HEK293 (cell line): ENCODE results near the gene XYLT2.

Source experiments
- FEZF1 ChIP-seq: fragments of 450-650 bp; formaldehyde crosslinking; IDR thresholded peaks from 2 replicates; pipeline ENCODE4 v1.5.1; 2016; ENCODE audit warnings: missing biosample characterization, missing genetic modification characterization
- GFI1B ChIP-seq: fragments of 450-650 bp; formaldehyde crosslinking; IDR thresholded peaks from 2 replicates; pipeline ENCODE4 v1.5.1; 2016; ENCODE audit warnings: missing biosample characterization, missing genetic modification characterization
- GLIS1 ChIP-seq: fragments of 450-650 bp; formaldehyde crosslinking; IDR thresholded peaks from 2 replicates; pipeline ENCODE4 v1.5.1; 2016; ENCODE audit warnings: missing biosample characterization, missing genetic modification characterization
- IKZF3 ChIP-seq: fragments of 450-650 bp; IDR thresholded peaks from 2 replicates; pipeline ENCODE4 v1.5.0; 2018; ENCODE audit warnings: missing biosample characterization, mild to moderate bottlenecking, missing genetic modification characterization, moderate library complexity
- INSM2 ChIP-seq: fragments of 450-650 bp; formaldehyde crosslinking; IDR thresholded peaks from 2 replicates; pipeline ENCODE4 v1.5.1; 2016; ENCODE audit warnings: missing biosample characterization, missing genetic modification characterization
- KLF16 ChIP-seq: fragments of 450-650 bp; formaldehyde crosslinking; IDR thresholded peaks from 2 replicates; pipeline ENCODE4 v1.5.1; 2017; ENCODE audit warnings: missing biosample characterization, missing genetic modification characterization
- KLF17 ChIP-seq: fragments of 450-650 bp; formaldehyde crosslinking; IDR thresholded peaks from 2 replicates; pipeline ENCODE4 v1.5.1; 2016; ENCODE audit warnings: missing biosample characterization, missing genetic modification characterization
- KLF9 ChIP-seq: fragments of 450-650 bp; formaldehyde crosslinking; IDR thresholded peaks from 2 replicates; pipeline ENCODE4 v1.5.1; 2016; ENCODE audit warnings: missing biosample characterization, missing genetic modification characterization, low read depth
- MZF1 ChIP-seq: fragments of 450-650 bp; formaldehyde crosslinking; IDR thresholded peaks from 2 replicates; pipeline ENCODE4 v1.5.1; 2017; ENCODE audit warnings: missing biosample characterization, missing genetic modification characterization, borderline replicate concordance
- OSR2 ChIP-seq: fragments of 450-650 bp; formaldehyde crosslinking; IDR thresholded peaks from 2 replicates; pipeline ENCODE4 v1.5.1; 2016; ENCODE audit warnings: missing biosample characterization, missing genetic modification characterization
- PRDM1 ChIP-seq: fragments of 450-650 bp; formaldehyde crosslinking; IDR thresholded peaks from 2 replicates; pipeline ENCODE4; 2016; ENCODE audit warnings: missing biosample characterization, missing genetic modification characterization
- SCRT2 ChIP-seq: fragments of 450-650 bp; formaldehyde crosslinking; IDR thresholded peaks from 2 replicates; pipeline ENCODE4 v1.5.1; 2016; ENCODE audit warnings: missing biosample characterization, missing genetic modification characterization
- ZBTB20 ChIP-seq: fragments of 450-650 bp; formaldehyde crosslinking; IDR thresholded peaks from 2 replicates; pipeline ENCODE4 v1.5.1; 2016; ENCODE audit warnings: missing biosample characterization, missing genetic modification characterization
- ZBTB7A ChIP-seq: fragments of 450-650 bp; formaldehyde crosslinking; IDR thresholded peaks from 2 replicates; pipeline ENCODE4 v1.5.1; 2016; ENCODE audit warnings: low read depth, missing biosample characterization, missing genetic modification characterization
- ZFP3 ChIP-seq: fragments of 450-650 bp; formaldehyde crosslinking; IDR thresholded peaks from 2 replicates; pipeline ENCODE4 v1.5.1; 2016; ENCODE audit warnings: low read depth, missing biosample characterization, missing genetic modification characterization
- ZNF114 ChIP-seq: fragments of 450-650 bp; formaldehyde crosslinking; IDR thresholded peaks from 2 replicates; pipeline ENCODE4 v1.5.0; 2017; ENCODE audit warnings: missing biosample characterization, missing genetic modification characterization
- ZNF157 ChIP-seq: fragments of 450-650 bp; formaldehyde crosslinking; IDR thresholded peaks from 2 replicates; pipeline ENCODE4 v1.5.1; 2016; ENCODE audit warnings: missing biosample characterization, missing genetic modification characterization
- ZNF16 ChIP-seq: fragments of 450-650 bp; formaldehyde crosslinking; IDR thresholded peaks from 2 replicates; pipeline ENCODE4 v1.5.1; 2016; ENCODE audit warnings: low read depth, missing biosample characterization, missing genetic modification characterization
- ZNF211 ChIP-seq: fragments of 450-650 bp; formaldehyde crosslinking; IDR thresholded peaks from 2 replicates; pipeline ENCODE4 v1.5.1; 2016; ENCODE audit warnings: low read depth, missing biosample characterization, missing genetic modification characterization
- ZNF223 ChIP-seq: fragments of 450-650 bp; formaldehyde crosslinking; IDR thresholded peaks from 2 replicates; pipeline ENCODE4 v1.5.1; 2016; ENCODE audit warnings: missing biosample characterization, missing genetic modification characterization
- ZNF266 ChIP-seq: fragments of 450-650 bp; formaldehyde crosslinking; IDR thresholded peaks from 2 replicates; pipeline ENCODE4 v1.5.1; 2016; ENCODE audit warnings: missing biosample characterization, missing genetic modification characterization, low read depth
- ZNF274 ChIP-seq, 2 experiments: fragments of 200-500 bp in 1 of 2; fragments of 450-650 bp in 1 of 2; sonication (Bioruptor generic) in 1 of 2; formaldehyde crosslinking in 1 of 2; IDR thresholded peaks; 2 replicates each; pipeline versions ENCODE4 v1.5.1 to v1.6.1; 2014 to 2016; ENCODE audit warnings: borderline replicate concordance in 1 of 2, inconsistent platforms in 1 of 2, low read length in 1 of 2, missing biosample characterization in 1 of 2, missing genetic modification characterization in 1 of 2
- ZNF302 ChIP-seq: fragments of 450-650 bp; formaldehyde crosslinking; IDR thresholded peaks from 2 replicates; pipeline ENCODE4 v1.5.1; 2016; ENCODE audit warnings: missing biosample characterization, missing genetic modification characterization, low read depth
- ZNF510 ChIP-seq: fragments of 450-650 bp; formaldehyde crosslinking; IDR thresholded peaks from 2 replicates; pipeline ENCODE4 v1.5.1; 2018; ENCODE audit warnings: mild to moderate bottlenecking, missing genetic modification characterization, missing biosample characterization; ENCODE audit not compliant: insufficient replicate concordance
- ZNF549 ChIP-seq: fragments of 450-650 bp; IDR thresholded peaks from 2 replicates; pipeline ENCODE4 v1.5.1; 2018; ENCODE audit warnings: missing biosample characterization, missing genetic modification characterization, mild to moderate bottlenecking, inconsistent platforms, moderate library complexity
- ZNF555 ChIP-seq: fragments of 450-650 bp; formaldehyde crosslinking; conservative IDR thresholded peaks from 2 replicates; pipeline ENCODE4 v1.5.1; 2017; ENCODE audit warnings: missing biosample characterization, mild to moderate bottlenecking, missing genetic modification characterization, inconsistent platforms
- ZNF558 ChIP-seq: fragments of 450-650 bp; formaldehyde crosslinking; IDR thresholded peaks from 2 replicates; pipeline ENCODE4 v1.5.1; 2016; ENCODE audit warnings: missing biosample characterization, missing genetic modification characterization
- ZNF629 ChIP-seq: fragments of 450-650 bp; formaldehyde crosslinking; IDR thresholded peaks from 2 replicates; pipeline ENCODE4 v1.5.1; 2017; ENCODE audit warnings: missing biosample characterization, missing genetic modification characterization
- ZNF843 ChIP-seq: fragments of 450-650 bp; formaldehyde crosslinking; IDR thresholded peaks from 2 replicates; pipeline ENCODE4 v1.5.1; 2016; ENCODE audit warnings: missing biosample characterization, missing genetic modification characterization
- TF ChIP-seq, protein P1 (sequence below): fragments of 450-650 bp; formaldehyde crosslinking; IDR thresholded peaks from 2 replicates; pipeline ENCODE4 v1.5.1; 2016; ENCODE audit warnings: missing biosample characterization, missing genetic modification characterization
- TF ChIP-seq, protein P2 (sequence below): fragments of 450-650 bp; formaldehyde crosslinking; IDR thresholded peaks from 2 replicates; pipeline ENCODE4 v1.5.1; 2016; ENCODE audit warnings: missing biosample characterization, missing genetic modification characterization, borderline replicate concordance
- TF ChIP-seq, protein P3 (sequence below): fragments of 450-650 bp; formaldehyde crosslinking; IDR thresholded peaks from 2 replicates; pipeline ENCODE4 v1.5.1; 2016; ENCODE audit warnings: missing biosample characterization, missing genetic modification characterization

Gene XYLT2

DNA sequence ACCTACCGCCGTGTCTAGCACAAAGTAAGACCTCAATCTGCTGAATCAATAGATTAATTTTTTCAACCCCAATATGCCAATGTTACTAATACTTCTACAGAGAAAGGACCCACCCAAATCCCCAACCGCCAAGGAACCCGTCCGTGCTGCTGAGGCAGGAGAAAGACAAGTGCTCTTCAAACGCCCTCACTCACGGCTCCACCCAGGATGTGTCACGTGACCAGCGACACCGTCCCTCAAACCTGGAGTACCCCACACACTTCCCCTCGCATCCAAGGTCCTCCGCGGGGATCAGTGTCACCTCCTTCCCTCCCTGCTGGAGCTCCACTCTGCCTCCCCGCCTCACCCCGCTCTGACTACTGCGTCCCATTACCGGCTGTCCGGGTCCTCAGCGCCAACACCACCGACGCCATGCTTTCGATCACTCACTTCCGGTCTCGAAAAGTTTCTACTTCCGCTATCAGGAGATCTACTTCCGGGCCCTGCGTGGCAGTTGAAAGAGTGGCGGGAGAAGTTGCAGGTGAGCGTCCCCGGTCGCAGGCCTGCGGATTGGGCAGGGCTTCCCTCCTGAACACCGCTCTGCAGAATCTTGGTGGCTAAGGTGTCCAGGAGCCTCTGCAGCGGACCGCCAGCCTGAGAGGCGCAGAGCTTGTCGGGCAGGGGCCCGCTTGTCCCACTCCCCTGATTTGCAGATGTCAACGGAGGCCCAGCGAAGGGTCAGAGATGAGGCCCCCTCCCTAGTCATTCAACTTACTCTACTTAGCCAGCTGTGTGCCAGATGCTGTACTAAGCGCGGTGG is 27.0 kb downstream of the XYLT2 start, which contains the start of the genes EME1 and MRPL27 (continued):
- TF ChIP-seq ZNF16 (tag by site-specific recombination) (no peak), GFI1B (tag by site-specific recombination) (no peak), ZNF555 (tag by site-specific recombination) (no peak), ZNF274 (IDR thresholded peaks at IDR 0.05; ENCODE audit: low read length) (no peak), ZNF274 (tag by site-specific recombination; IDR thresholded peaks at IDR 0.05; ENCODE audit: borderline replicate concordance) (no peak), ZBTB20 (tag by site-specific recombination) (peak; percentile 52; the same call in 1 of the 2 replicates), ZNF157 (tag by site-specific recombination) (no peak; the same call in 1 of the 2 replicates), KLF9 (peak; percentile 65), ZNF510 (no peak), GLIS1 (tag by site-specific recombination) (no peak), ZFP3 (tag by site-specific recombination) (no peak), MZF1 (peak; percentile 41; the same call in 1 of the 2 replicates), ZNF211 (tag by site-specific recombination) (no peak), ZNF549 (no peak), INSM2 (peak; percentile 87), KLF16 (tag by site-specific recombination) (peak; percentile 85), ZNF114 (tag by site-specific recombination) (no peak), ZNF302 (no peak), ZNF843 (tag by site-specific recombination) (0 out of 2 replicates have a peak, but pooled peaks have one; percentile 34), OSR2 (peak; percentile 18; the same call in 1 of the 2 replicates), ZNF266 (tag by site-specific recombination) (no peak), ZNF223 (tag by site-specific recombination) (no peak), KLF17 (tag by site-specific recombination) (peak; percentile 92), FEZF1 (tag by site-specific recombination) (no peak), IKZF3 (no peak), PRDM1 (tag by site-specific recombination) (0 out of 2 replicates have a peak, but pooled peaks have one; percentile 33), ZNF558 (tag by site-specific recombination) (no peak; the same call in 1 of the 2 replicates), SCRT2 (no peak), ZBTB7A (tag by site-specific recombination) (peak; percentile 66; the same call in 1 of the 2 replicates), ZNF629 (tag by site-specific recombination) (peak; percentile 95)
- TF ChIP-seq, protein P1, sequence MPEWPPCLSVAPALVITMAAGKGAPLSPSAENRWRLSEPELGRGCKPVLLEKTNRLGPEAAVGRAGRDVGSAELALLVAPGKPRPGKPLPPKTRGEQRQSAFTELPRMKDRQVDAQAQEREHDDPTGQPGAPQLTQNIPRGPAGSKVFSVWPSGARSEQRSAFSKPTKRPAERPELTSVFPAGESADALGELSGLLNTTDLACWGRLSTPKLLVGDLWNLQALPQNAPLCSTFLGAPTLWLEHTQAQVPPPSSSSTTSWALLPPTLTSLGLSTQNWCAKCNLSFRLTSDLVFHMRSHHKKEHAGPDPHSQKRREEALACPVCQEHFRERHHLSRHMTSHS (tag by site-specific recombination) = no peak
- TF ChIP-seq, protein P2, sequence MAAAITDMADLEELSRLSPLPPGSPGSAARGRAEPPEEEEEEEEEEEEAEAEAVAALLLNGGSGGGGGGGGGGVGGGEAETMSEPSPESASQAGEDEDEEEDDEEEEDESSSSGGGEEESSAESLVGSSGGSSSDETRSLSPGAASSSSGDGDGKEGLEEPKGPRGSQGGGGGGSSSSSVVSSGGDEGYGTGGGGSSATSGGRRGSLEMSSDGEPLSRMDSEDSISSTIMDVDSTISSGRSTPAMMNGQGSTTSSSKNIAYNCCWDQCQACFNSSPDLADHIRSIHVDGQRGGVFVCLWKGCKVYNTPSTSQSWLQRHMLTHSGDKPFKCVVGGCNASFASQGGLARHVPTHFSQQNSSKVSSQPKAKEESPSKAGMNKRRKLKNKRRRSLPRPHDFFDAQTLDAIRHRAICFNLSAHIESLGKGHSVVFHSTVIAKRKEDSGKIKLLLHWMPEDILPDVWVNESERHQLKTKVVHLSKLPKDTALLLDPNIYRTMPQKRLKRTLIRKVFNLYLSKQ = no peak
- TF ChIP-seq, protein P3, sequence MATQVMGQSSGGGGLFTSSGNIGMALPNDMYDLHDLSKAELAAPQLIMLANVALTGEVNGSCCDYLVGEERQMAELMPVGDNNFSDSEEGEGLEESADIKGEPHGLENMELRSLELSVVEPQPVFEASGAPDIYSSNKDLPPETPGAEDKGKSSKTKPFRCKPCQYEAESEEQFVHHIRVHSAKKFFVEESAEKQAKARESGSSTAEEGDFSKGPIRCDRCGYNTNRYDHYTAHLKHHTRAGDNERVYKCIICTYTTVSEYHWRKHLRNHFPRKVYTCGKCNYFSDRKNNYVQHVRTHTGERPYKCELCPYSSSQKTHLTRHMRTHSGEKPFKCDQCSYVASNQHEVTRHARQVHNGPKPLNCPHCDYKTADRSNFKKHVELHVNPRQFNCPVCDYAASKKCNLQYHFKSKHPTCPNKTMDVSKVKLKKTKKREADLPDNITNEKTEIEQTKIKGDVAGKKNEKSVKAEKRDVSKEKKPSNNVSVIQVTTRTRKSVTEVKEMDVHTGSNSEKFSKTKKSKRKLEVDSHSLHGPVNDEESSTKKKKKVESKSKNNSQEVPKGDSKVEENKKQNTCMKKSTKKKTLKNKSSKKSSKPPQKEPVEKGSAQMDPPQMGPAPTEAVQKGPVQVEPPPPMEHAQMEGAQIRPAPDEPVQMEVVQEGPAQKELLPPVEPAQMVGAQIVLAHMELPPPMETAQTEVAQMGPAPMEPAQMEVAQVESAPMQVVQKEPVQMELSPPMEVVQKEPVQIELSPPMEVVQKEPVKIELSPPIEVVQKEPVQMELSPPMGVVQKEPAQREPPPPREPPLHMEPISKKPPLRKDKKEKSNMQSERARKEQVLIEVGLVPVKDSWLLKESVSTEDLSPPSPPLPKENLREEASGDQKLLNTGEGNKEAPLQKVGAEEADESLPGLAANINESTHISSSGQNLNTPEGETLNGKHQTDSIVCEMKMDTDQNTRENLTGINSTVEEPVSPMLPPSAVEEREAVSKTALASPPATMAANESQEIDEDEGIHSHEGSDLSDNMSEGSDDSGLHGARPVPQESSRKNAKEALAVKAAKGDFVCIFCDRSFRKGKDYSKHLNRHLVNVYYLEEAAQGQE (tag by site-specific recombination) = peak; percentile 42
